Calu3 (cell line): Measurements from ENCODE around the gene TMPRSS5. TPM values are rescaled to one million over a fixed set of nuclear protein-coding genes. Genes with fewer than 3 reads are reported as not detected.
"Not testable (repeated sequence)": the region's sequence is repeated elsewhere in the genome, so short reads cannot be mapped to it uniquely, and the experiment has no call there.

Source experiments
- BruUV-seq: library from RNA; stranded (reverse); fragments of 400-500 nt; replicated peaks from 2 replicates; lab custom pipeline; 2021; lab: Mats Ljungman, UMichigan
- CTCF ChIA-PET: fragments of 300-600 bp; sonication (Branson Sonifier 250); formaldehyde crosslinking; loops from one replicate; lab custom pipeline; 2022; ENCODE audit warnings: antibody characterized with exemption; lab: Charles Lee
- DNase-seq: peaks from one replicate; pipeline ENCODE4 v3.0.0; 2022
- H3K27ac Mint-ChIP-seq: one replicate; pipeline ENCODE4 v1.8.0; 2022; ENCODE audit warnings: mixed read lengths; ENCODE audit not compliant: unreplicated experiment
- H3K27me3 Mint-ChIP-seq: one replicate; pipeline ENCODE4 v1.8.0; 2022; ENCODE audit warnings: mixed read lengths; ENCODE audit not compliant: unreplicated experiment
- H3K36me3 Mint-ChIP-seq: one replicate; pipeline ENCODE4 v1.8.0; 2022; ENCODE audit warnings: mild to moderate bottlenecking, moderate library complexity, mixed read lengths; ENCODE audit not compliant: insufficient read depth, unreplicated experiment
- H3K4me1 Mint-ChIP-seq: one replicate; pipeline ENCODE4 v1.8.0; 2022; ENCODE audit warnings: mild to moderate bottlenecking, low read depth, mixed read lengths; ENCODE audit not compliant: unreplicated experiment
- H3K4me3 Mint-ChIP-seq: one replicate; pipeline ENCODE4 v1.8.0; 2022; ENCODE audit warnings: mild to moderate bottlenecking, low read depth, moderate library complexity, mixed read lengths; ENCODE audit not compliant: unreplicated experiment
- H3K9me3 Mint-ChIP-seq: one replicate; pipeline ENCODE4 v1.8.0; 2022; ENCODE audit warnings: low read depth, mixed read lengths; ENCODE audit not compliant: unreplicated experiment
- CTCF ChIP-seq: fragments of 200-600 bp; IDR thresholded peaks from one replicate; pipeline ENCODE4 v1.8.0; 2022; ENCODE audit warnings: antibody characterized with exemption; ENCODE audit not compliant: unreplicated experiment
- intact Hi-C: fragments of 100-400 bp; cut with micrococcal nuclease; formaldehyde crosslinking; loops from one replicate; pipeline ENCODE4 v1.10.0; 2022; ENCODE audit not compliant: unreplicated experiment
- total RNA-seq: library from RNA; stranded (reverse); gene quantifications from 2 replicates; pipeline ENCODE4 v1.2.3, GENCODE V29; 2022

TMPRSS5 gene
- total RNA-seq, 1 experiment from 2014 or later, result 9.6 TPM

GRCh38 chr11:113674397-113674685 lies 31.8 kb downstream of the TMPRSS5 start:
- CTCF ChIA-PET, result no interaction called here
- H3K36me3 Mint-ChIP-seq, result peaks cover 2% of the 10 kb centered on the region

DNA sequence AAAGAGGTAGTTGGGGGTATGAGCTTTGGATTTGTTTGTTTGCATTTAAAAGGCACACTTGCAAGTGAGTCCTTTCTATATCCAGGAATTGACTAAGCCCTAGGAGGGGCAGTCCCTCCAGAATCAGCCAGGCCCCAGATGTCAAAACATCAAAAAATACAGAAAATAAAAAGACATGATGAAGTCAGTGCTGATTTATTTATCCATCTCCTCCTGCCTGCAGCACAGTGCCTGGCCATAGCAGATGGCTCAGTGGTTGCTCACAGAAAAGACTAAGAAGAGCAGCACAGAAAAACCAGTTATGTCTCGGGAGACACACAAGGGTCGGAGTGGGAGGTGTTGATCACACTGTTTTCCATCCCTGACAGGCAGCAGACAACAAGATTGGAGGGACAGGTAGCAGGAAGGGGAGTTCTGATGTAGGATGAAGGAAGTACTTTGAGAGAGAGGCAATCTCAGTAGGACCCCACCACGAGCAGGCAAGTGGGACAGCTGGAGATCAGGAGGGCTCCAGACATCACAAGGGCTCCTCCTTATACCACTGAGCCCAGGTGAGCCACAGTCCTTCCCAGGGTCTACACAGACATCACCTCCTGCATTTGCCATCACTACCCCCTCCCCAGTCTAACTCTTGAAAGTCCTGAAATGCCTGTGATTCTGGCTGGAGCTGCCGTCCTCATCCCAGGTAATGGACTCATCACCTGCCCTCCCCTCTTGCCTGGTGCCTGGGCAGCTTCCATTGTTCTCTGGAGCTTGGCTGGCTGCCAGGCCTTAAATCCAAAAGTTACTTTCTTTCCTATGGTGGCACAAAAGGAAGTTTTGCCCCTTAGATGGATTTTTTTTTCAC lies 32.3 kb downstream of the TMPRSS5 start:
- CTCF ChIA-PET, result no interaction called here
- no peak for TF ChIP-seq CTCF
- no peak for DNase-seq
- intact Hi-C loops, result no loop called here
- Mint-ChIP-seq H3K9me3 (no peaks in the 10 kb centered on the region), H3K4me1 (peaks cover 12% of the 10 kb centered on the region), H3K27me3 (no peaks in the 10 kb centered on the region), H3K27ac (no peak overlapping the region), H3K36me3 (no peaks in the 10 kb centered on the region), H3K4me3 (no peak overlapping the region)
- no TSS peak for BruUV-seq

More at GRCh38 chr11:113674397-113674685, 31.8 kb downstream of the TMPRSS5 start:
- H3K27ac Mint-ChIP-seq, result no peak overlapping the region
- DNase-seq, result no peak
- H3K27me3 Mint-ChIP-seq, result no peaks in the 10 kb centered on the region
- BruUV-seq, result no TSS peak
- no peak for TF ChIP-seq CTCF
- intact Hi-C loops, result no loop called here
- H3K4me1 Mint-ChIP-seq, result peaks cover 9% of the 10 kb centered on the region
- H3K4me3 Mint-ChIP-seq, result no peak overlapping the region
- H3K9me3 Mint-ChIP-seq, result no peaks in the 10 kb centered on the region

- H3K9me3 Mint-ChIP-seq, H3K27ac Mint-ChIP-seq, CTCF ChIA-PET, H3K36me3 Mint-ChIP-seq, intact Hi-C loops, DNase-seq, H3K27me3 Mint-ChIP-seq, BruUV-seq, H3K4me3 Mint-ChIP-seq: not testable (repeated sequence)
- peaks cover 29% of the 10 kb centered on the region for H3K4me1 Mint-ChIP-seq
These were observed 34.2 kb downstream of the TMPRSS5 start for GRCh38 chr11:113671914-113672313.

- Mint-ChIP-seq H3K4me1 (peaks cover 29% of the 10 kb centered on the region), H3K27me3 (no peaks in the 10 kb centered on the region), H3K36me3 (no peaks in the 10 kb centered on the region), H3K27ac (no peak overlapping the region), H3K4me3 (no peak overlapping the region), H3K9me3 (no peaks in the 10 kb centered on the region)
- no peak for DNase-seq
- CTCF ChIA-PET, result no interaction called here
- BruUV-seq, result no TSS peak
- intact Hi-C loops, result no loop called here
- TF ChIP-seq CTCF, result no peak
These were observed 35.3 kb downstream of the TMPRSS5 start for GRCh38 chr11:113670831-113671215.
